ENCODE measurements around the gene ACTR2.

ACTR2 gene

GRCh38 chr2:65305934-65306333 is 78.3 kb downstream of the ACTR2 start:
- H3K36me3 ChIP-seq (replicated peaks), result peaks cover 13% of the 10 kb centered on the region
- no peak for DNase-seq
- no peak overlapping the region for H3K4me3 ChIP-seq (ENCODE audit: low read depth, low read length)
- H3K27me3 ChIP-seq (replicated peaks), result no peaks in the 10 kb centered on the region
- no peak for TF ChIP-seq CTCF (IDR thresholded peaks at IDR 0.05; ENCODE audit: low read depth, low read length, missing control alignments)
- in situ Hi-C loops (cut with HindIII; ENCODE audit: low pct_ligation_motif_present, low sequenced_read_pairs), result no loop called here
- no peak overlapping the region for H3K27ac ChIP-seq

GRCh38 chr2:65309699-65310098 is 82.1 kb downstream of the ACTR2 start:
- in situ Hi-C loops (cut with HindIII; ENCODE audit: low pct_ligation_motif_present, low sequenced_read_pairs), result no loop called here
- H3K36me3 ChIP-seq (replicated peaks), result peaks cover 49% of the 10 kb centered on the region

GRCh38 chr2:65311049-65311448 is 83.4 kb downstream of the ACTR2 start:
- DNase-seq, result no peak
- peaks cover 57% of the 10 kb centered on the region for H3K36me3 ChIP-seq (replicated peaks)
- no peaks in the 10 kb centered on the region for H3K27me3 ChIP-seq (replicated peaks)
- H3K27ac ChIP-seq, result no peak overlapping the region
- in situ Hi-C loops (cut with HindIII; ENCODE audit: low pct_ligation_motif_present, low sequenced_read_pairs), result no loop called here
- TF ChIP-seq CTCF (IDR thresholded peaks at IDR 0.05; ENCODE audit: low read depth, low read length, missing control alignments), result no peak
- H3K4me3 ChIP-seq (ENCODE audit: low read depth, low read length), result no peak overlapping the region

More at GRCh38 chr2:65309699-65310098, 82.1 kb downstream of the ACTR2 start:
- DNase-seq, result no peak
- Histone ChIP-seq H3K27me3 (replicated peaks) (no peaks in the 10 kb centered on the region), H3K4me3 (ENCODE audit: low read depth, low read length) (no peak overlapping the region), H3K27ac (no peak overlapping the region)
- TF ChIP-seq CTCF (IDR thresholded peaks at IDR 0.05; ENCODE audit: low read depth, low read length, missing control alignments), result no peak

- no peak for DNase-seq
- Histone ChIP-seq H3K4me3 (ENCODE audit: low read depth, low read length) (no peak overlapping the region), H3K27me3 (replicated peaks) (no peaks in the 10 kb centered on the region), H3K27ac (no peak overlapping the region), H3K36me3 (replicated peaks) (peaks cover 62% of the 10 kb centered on the region)
- TF ChIP-seq CTCF (IDR thresholded peaks at IDR 0.05; ENCODE audit: low read depth, low read length, missing control alignments), result no peak
- in situ Hi-C loops (cut with HindIII; ENCODE audit: low pct_ligation_motif_present, low sequenced_read_pairs), result no loop called here
Observed at GRCh38 chr2:65311596-65311995, 84.0 kb downstream of the ACTR2 start.

GRCh38 chr2:65313126-65313953 is 85.7 kb downstream of the ACTR2 start:
- DNase-seq, result no peak
- in situ Hi-C loops (cut with HindIII; ENCODE audit: low pct_ligation_motif_present, low sequenced_read_pairs), result no loop called here
- no peak overlapping the region for H3K4me3 ChIP-seq (ENCODE audit: low read depth, low read length)
- H3K36me3 ChIP-seq (replicated peaks), result peaks cover 64% of the 10 kb centered on the region
- TF ChIP-seq CTCF (IDR thresholded peaks at IDR 0.05; ENCODE audit: low read depth, low read length, missing control alignments), result no peak
- no peak overlapping the region for H3K27ac ChIP-seq
- no peaks in the 10 kb centered on the region for H3K27me3 ChIP-seq (replicated peaks)

- no peak for DNase-seq
- no peak for TF ChIP-seq CTCF (IDR thresholded peaks at IDR 0.05; ENCODE audit: low read depth, low read length, missing control alignments)
- peaks cover 64% of the 10 kb centered on the region for H3K36me3 ChIP-seq (replicated peaks)
- no peaks in the 10 kb centered on the region for H3K27me3 ChIP-seq (replicated peaks)
- H3K4me3 ChIP-seq (ENCODE audit: low read depth, low read length), result no peak overlapping the region
- no peak overlapping the region for H3K27ac ChIP-seq
- in situ Hi-C loops (cut with HindIII; ENCODE audit: low pct_ligation_motif_present, low sequenced_read_pairs), result no loop called here
Observed at GRCh38 chr2:65313954-65314256, 86.3 kb downstream of the ACTR2 start.
